Measurements from ENCODE around the gene TMUB1. TPM values are rescaled to one million over a fixed set of nuclear protein-coding genes. Genes with fewer than 3 reads are reported as not detected.
"Not testable (repeated sequence)": the region's sequence is repeated elsewhere in the genome, so short reads cannot be mapped to it uniquely, and the experiment has no call there.

Gene TMUB1
- total and polyA plus RNA-seq, 9 donors, result 19.0 to 51.2 (median 33.5) TPM

DNA sequence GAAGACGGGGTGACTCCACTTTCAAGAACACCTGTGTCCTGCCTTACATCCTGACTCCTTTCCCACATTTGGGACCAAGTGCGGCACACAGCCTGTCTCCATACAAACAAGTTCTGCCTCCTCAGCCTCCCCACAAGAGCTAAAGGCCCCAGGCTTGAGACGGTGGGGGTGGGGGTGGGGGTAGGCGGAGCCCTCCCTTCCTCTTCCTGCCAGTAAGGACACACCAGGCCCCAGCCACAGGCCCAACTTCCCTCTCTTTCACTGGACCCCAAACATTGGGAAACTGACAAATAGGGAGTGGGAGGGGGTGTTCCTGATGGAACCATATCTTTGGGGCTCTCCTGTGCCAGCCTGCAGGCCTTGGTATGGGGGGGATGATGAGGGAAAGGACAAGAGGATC lies 30.2 kb downstream of the TMUB1 start:
- Histone ChIP-seq H3K27me3 (ENCODE audit: control insufficient read depth, insufficient read depth, low read length) (peaks cover 13% of the 10 kb centered on the region), H3K36me3 (ENCODE audit: control insufficient read depth, insufficient read depth, low read length) (peaks cover 11% of the 10 kb centered on the region), H3K4me1 (ENCODE audit: control insufficient read depth, insufficient read depth, low read length) (peaks cover 27% of the 10 kb centered on the region), H3K4me3 (ENCODE audit: low read length) (no peak overlapping the region), H3K9me3 (replicated peaks; ENCODE audit: control insufficient read depth, low read depth, low read length) (no peaks in the 10 kb centered on the region), H3K27ac (ENCODE audit: low read length) (no peak overlapping the region)
- 78% methylated on average over 1 of the region's 4 CpGs for WGBS (ENCODE audit: insufficient coverage)
- no peak for DNase-seq

DNA sequence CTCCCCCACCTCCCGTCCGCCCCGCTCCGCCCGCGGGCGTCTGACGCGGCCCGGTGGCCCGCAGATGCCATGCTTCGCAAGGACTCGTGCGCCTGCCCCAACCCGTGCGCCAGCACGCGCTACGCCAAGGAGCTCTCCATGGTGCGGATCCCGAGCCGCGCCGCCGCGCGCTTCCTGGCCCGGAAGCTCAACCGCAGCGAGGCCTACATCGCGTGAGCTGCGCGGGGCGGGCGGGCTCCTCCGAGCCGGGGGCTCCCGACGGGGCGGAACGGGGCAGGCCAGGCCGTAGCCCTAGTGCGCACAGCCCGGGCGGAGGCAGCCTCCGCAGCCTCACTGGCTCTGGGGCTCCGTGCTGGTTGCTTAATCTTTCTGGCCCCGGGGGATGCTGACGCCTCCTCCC lies 32.2 kb downstream of the TMUB1 start:
- Histone ChIP-seq H3K4me3 (ENCODE audit: low read length) (no peak overlapping the region), H3K27ac (ENCODE audit: low read length) (no peak overlapping the region), H3K27me3 (ENCODE audit: control insufficient read depth, insufficient read depth, low read length) (peaks cover 13% of the 10 kb centered on the region), H3K36me3 (ENCODE audit: control insufficient read depth, insufficient read depth, low read length) (peaks cover 12% of the 10 kb centered on the region), H3K9me3 (replicated peaks; ENCODE audit: control insufficient read depth, low read depth, low read length) (no peaks in the 10 kb centered on the region), H3K4me1 (ENCODE audit: control insufficient read depth, insufficient read depth, low read length) (peaks cover 33% of the 10 kb centered on the region)
- WGBS (ENCODE audit: insufficient coverage), result under 1% methylated on average over 45 of the region's 50 CpGs
- DNase-seq, result peak; percentile 82

DNA sequence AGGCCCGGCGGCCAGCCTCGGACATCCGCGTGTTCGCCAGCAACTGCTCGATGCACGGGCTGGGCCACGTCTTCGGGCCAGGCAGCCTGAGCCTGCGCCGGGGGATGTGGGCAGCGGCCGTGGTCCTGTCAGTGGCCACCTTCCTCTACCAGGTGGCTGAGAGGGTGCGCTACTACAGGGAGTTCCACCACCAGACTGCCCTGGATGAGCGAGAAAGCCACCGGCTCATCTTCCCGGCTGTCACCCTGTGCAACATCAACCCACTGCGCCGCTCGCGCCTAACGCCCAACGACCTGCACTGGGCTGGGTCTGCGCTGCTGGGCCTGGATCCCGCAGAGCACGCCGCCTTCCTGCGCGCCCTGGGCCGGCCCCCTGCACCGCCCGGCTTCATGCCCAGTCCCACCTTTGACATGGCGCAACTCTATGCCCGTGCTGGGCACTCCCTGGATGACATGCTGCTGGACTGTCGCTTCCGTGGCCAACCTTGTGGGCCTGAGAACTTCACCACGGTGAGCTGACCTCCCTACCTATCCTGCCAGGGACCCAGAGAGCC lies 34.3 kb downstream of the TMUB1 start:
- Histone ChIP-seq H3K4me3 (ENCODE audit: low read length) (no peak overlapping the region), H3K9me3 (replicated peaks; ENCODE audit: control insufficient read depth, low read depth, low read length) (no peaks in the 10 kb centered on the region)
- WGBS (ENCODE audit: insufficient coverage), result 86% methylated on average over 38 of the region's 38 CpGs

DNA sequence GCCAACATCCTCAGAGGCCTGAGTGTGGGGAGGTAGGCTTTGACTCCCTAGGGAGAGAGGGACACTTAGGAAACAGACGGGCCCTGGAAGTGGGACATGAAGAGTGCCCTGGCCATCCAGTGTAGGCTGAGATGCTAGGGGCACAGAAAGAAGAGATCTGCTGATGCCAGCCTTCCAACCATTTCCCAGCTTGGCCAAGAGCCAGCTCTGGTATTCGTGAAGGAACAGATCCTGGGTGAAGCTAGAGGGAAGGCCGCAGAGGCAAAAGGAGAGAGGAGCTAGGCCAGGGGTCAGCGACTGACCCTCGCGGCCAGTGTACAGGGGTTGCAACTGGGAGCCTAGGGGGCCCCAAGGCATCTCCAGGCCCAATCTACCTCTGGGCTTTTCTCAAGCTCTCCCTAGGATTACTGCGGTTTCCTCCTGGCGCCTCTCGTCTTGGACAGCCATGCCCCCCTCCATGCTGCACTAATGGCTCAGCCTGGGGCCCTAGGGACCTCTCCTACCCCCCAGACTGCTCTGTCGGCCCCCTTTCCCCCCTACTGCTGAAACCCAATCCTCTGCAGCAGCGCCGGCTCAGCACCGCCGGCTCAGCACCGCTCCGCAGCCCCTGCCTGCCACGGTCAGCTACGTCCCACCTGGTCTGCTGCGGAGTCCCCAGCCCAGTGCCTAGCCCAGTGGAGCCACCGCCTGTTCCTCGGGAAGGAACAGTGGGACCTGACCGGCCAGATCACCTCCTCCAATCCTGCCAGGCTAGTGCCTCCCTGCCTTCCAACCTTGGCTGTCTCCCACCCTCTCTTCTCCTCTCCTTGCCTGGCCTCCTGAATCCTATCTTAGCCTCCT lies 35.1 kb downstream of the TMUB1 start, which contains the start of gene ASIC3:
TSS of gene ASIC3 (plus strand) at position 556 of the 840 bp plus-strand sequence. CDS start 355 bp downstream, outside the sequence.
- WGBS (ENCODE audit: insufficient coverage), result 39% methylated on average over 21 of the region's 22 CpGs
- Histone ChIP-seq H3K4me1 (ENCODE audit: control insufficient read depth, insufficient read depth, low read length) (peaks cover 45% of the 10 kb centered on the region), H3K36me3 (ENCODE audit: control insufficient read depth, insufficient read depth, low read length) (peaks cover 20% of the 10 kb centered on the region), H3K27ac (ENCODE audit: low read length) (peak within 1 kb of the TSS; percentile 4), H3K9me3 (replicated peaks; ENCODE audit: control insufficient read depth, low read depth, low read length) (no peaks in the 10 kb centered on the region), H3K4me3 (ENCODE audit: low read length) (no peak within 1 kb of the TSS), H3K27me3 (ENCODE audit: control insufficient read depth, insufficient read depth, low read length) (peaks cover 13% of the 10 kb centered on the region)
- DNase-seq, result no peak

More for the DNA sequence above, 34.3 kb downstream of the TMUB1 start:
- H3K27me3 ChIP-seq (ENCODE audit: control insufficient read depth, insufficient read depth, low read length), result peaks cover 13% of the 10 kb centered on the region
- no peak overlapping the region for H3K27ac ChIP-seq (ENCODE audit: low read length)
- DNase-seq, result no peak
- peaks cover 25% of the 10 kb centered on the region for H3K36me3 ChIP-seq (ENCODE audit: control insufficient read depth, insufficient read depth, low read length)
- peaks cover 45% of the 10 kb centered on the region for H3K4me1 ChIP-seq (ENCODE audit: control insufficient read depth, insufficient read depth, low read length)

DNA sequence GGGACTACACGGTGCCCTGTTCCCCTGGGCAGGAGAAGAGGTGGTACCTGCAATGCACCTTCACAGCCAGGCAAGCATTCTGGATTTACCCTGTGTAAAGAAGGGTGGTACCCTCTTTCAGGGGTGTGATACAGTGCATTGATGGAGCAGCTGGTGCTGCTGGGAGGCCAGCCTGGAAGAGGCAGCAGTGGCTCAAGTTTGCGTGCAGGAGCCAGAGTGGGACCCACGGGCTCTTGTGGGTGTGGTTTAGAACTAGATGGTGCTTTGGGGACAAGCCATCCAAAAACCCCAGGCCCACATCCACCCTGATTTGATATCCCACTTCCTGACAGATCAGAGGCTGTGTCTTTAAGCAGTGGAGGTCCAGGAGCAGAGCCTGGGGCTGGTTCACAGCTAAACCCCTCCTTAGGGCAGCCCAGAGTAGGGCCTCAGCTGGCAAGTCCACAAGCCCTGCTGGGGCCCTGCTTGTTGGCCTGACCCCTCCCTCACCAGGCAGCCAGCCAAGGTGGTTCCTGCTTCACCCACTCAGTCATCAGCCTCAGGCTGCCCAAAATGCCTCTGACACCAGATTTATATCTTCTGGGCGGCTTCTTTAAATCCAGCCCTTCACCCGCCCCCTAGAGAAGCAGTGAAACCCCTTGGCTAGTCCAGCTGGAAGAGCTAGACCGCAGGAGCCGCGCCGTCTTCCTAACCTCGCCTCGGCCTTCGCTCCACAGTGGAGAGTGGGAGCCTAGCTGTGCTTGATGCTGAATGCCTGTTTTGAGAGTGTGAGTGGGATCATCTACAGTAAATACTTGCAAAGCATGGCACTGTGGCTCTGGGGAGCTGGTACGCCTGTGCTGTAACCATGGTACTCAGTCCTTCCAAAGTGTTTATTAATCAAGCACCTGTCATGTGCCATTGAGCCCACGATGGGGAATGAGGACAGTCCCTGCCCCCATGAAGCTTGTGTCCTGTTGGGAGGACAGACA lies 36.4 kb downstream of the TMUB1 start:
- peaks cover 32% of the 10 kb centered on the region for H3K36me3 ChIP-seq (ENCODE audit: control insufficient read depth, insufficient read depth, low read length)
- peaks cover 45% of the 10 kb centered on the region for H3K4me1 ChIP-seq (ENCODE audit: control insufficient read depth, insufficient read depth, low read length)
- peaks cover 12% of the 10 kb centered on the region for H3K27me3 ChIP-seq (ENCODE audit: control insufficient read depth, insufficient read depth, low read length)
- no peak overlapping the region for H3K4me3 ChIP-seq (ENCODE audit: low read length)
- DNase-seq, result peak; percentile 71
- no peaks in the 10 kb centered on the region for H3K9me3 ChIP-seq (replicated peaks; ENCODE audit: control insufficient read depth, low read depth, low read length)
- WGBS (ENCODE audit: insufficient coverage), result 29% methylated on average over 7 of the region's 14 CpGs
- H3K27ac ChIP-seq (ENCODE audit: low read length), result peak overlapping the region; percentile 39

DNA sequence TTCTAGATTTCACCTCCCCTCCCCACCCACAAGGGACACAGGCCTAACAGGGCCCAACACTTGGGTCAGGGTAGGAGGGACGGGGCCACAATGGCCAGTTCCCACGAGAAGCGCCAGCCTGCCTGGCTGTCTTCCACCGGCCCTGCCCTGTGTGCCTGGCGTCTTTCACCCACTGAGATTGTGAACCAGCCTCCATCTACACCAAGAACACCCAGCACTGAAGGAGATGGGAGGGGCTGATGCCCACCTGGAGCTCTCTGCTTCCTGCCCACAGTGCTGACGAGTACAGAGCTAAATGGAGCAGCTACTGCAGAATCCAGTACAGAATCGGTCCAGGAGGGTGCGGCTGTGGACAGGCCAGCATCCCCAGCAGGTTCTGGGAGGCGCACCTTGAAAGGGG lies 37.3 kb downstream of the TMUB1 start:
- H3K4me3 ChIP-seq (ENCODE audit: low read length), result no peak overlapping the region
- H3K27me3 ChIP-seq (ENCODE audit: control insufficient read depth, insufficient read depth, low read length), result peaks cover 11% of the 10 kb centered on the region
- H3K36me3 ChIP-seq (ENCODE audit: control insufficient read depth, insufficient read depth, low read length), result peaks cover 37% of the 10 kb centered on the region
- H3K4me1 ChIP-seq (ENCODE audit: control insufficient read depth, insufficient read depth, low read length), result peaks cover 43% of the 10 kb centered on the region
- no peaks in the 10 kb centered on the region for H3K9me3 ChIP-seq (replicated peaks; ENCODE audit: control insufficient read depth, low read depth, low read length)
- no peak overlapping the region for H3K27ac ChIP-seq (ENCODE audit: low read length)
- WGBS (ENCODE audit: insufficient coverage), result 90% methylated on average over 4 of the region's 9 CpGs
- DNase-seq, result no peak

DNA sequence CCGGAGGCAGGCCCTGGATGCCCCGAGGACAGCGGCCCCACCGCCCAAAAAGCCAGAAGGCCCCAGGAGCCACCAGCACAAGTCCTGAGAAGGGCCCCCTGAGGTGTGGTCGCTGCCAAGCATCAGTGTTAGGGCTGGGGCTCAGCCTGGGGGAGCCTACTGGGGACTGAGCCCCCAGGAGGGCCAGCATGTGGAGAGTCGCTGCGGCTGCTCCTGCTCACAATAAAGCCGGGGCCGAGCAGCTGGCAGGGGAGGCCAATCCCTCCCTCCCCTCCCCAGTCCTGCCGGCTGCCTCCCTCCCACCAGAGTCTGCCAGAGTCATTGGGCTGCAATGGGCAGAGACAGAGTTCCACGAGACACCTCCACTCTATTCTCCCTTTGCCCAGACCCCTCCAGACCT lies 38.0 kb downstream of the TMUB1 start:
- no peak overlapping the region for H3K27ac ChIP-seq (ENCODE audit: low read length)
- no peak overlapping the region for H3K4me3 ChIP-seq (ENCODE audit: low read length)
- DNase-seq, result no peak
- no peaks in the 10 kb centered on the region for H3K9me3 ChIP-seq (replicated peaks; ENCODE audit: control insufficient read depth, low read depth, low read length)
- H3K36me3 ChIP-seq (ENCODE audit: control insufficient read depth, insufficient read depth, low read length), result peaks cover 37% of the 10 kb centered on the region
- 55% methylated on average over 7 of the region's 11 CpGs for WGBS (ENCODE audit: insufficient coverage)
- H3K4me1 ChIP-seq (ENCODE audit: control insufficient read depth, insufficient read depth, low read length), result peaks cover 39% of the 10 kb centered on the region
- peaks cover 4% of the 10 kb centered on the region for H3K27me3 ChIP-seq (ENCODE audit: control insufficient read depth, insufficient read depth, low read length)

DNA sequence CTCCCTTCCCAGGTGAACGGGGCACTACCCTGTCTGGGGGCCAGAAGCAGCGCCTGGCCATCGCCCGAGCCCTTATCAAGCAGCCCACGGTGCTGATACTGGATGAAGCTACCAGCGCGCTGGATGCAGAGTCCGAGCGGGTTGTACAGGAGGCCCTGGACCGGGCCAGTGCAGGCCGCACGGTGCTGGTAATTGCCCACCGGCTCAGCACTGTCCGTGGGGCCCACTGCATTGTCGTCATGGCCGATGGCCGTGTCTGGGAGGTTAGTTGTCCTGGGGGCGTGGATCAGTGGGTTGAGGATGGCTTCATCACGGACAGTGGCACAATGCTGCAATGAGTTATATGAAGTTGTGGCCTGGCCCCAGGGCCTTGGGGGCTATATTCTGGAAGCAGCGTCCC lies 39.3 kb downstream of the TMUB1 start:
- H3K27ac ChIP-seq (ENCODE audit: low read length), result no peak overlapping the region
- H3K36me3 ChIP-seq (ENCODE audit: control insufficient read depth, insufficient read depth, low read length), result peaks cover 39% of the 10 kb centered on the region
- 94% methylated on average over 13 of the region's 20 CpGs for WGBS (ENCODE audit: insufficient coverage)
- H3K27me3 ChIP-seq (ENCODE audit: control insufficient read depth, insufficient read depth, low read length), result no peaks in the 10 kb centered on the region
- H3K4me1 ChIP-seq (ENCODE audit: control insufficient read depth, insufficient read depth, low read length), result peaks cover 48% of the 10 kb centered on the region
- no peak for DNase-seq
- no peaks in the 10 kb centered on the region for H3K9me3 ChIP-seq (replicated peaks; ENCODE audit: control insufficient read depth, low read depth, low read length)
- H3K4me3 ChIP-seq (ENCODE audit: low read length), result no peak overlapping the region

DNA sequence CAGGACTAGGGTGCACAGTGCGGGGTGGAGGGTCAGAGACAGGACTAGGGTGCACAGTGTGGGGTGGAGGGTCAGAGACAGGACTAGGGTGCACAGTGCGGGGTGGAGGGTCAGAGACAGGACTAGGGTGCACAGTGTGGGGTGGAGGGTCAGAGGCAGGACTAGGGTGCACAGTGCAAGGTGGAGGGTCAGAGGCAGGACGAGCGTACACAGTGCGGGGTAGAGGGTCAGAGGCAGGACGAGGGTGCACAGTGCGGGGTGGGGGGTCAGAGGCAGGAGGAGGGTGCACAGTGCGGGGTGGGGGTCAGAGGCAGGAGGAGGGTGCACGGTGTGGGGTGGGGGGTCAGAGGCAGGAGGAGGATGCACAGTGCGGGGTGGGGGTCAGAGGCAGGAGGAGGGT lies 39.8 kb downstream of the TMUB1 start:
- WGBS (ENCODE audit: insufficient coverage), result 90% methylated on average over 9 of the region's 10 CpGs
- not testable (repeated sequence) for H3K27me3 ChIP-seq (ENCODE audit: control insufficient read depth, insufficient read depth, low read length); DNase-seq; H3K27ac ChIP-seq (ENCODE audit: low read length); H3K4me3 ChIP-seq (ENCODE audit: low read length); H3K9me3 ChIP-seq (replicated peaks; ENCODE audit: control insufficient read depth, low read depth, low read length)
- peaks cover 49% of the 10 kb centered on the region for H3K4me1 ChIP-seq (ENCODE audit: control insufficient read depth, insufficient read depth, low read length)
- H3K36me3 ChIP-seq (ENCODE audit: control insufficient read depth, insufficient read depth, low read length), result peaks cover 41% of the 10 kb centered on the region

All from muscle of leg (tissue), 11 donors.